NCI-H146 (cell line): ENCODE data around the gene TMEM260.
"Not testable (repeated sequence)": the region's sequence is repeated elsewhere in the genome, so short reads cannot be mapped to it uniquely, and the experiment has no call there.

ENCODE experiments used
- DNase-seq: peaks from one replicate; lab custom pipeline; 2025; lab: John Stamatoyannopoulos, UW

Gene TMEM260

DNA sequence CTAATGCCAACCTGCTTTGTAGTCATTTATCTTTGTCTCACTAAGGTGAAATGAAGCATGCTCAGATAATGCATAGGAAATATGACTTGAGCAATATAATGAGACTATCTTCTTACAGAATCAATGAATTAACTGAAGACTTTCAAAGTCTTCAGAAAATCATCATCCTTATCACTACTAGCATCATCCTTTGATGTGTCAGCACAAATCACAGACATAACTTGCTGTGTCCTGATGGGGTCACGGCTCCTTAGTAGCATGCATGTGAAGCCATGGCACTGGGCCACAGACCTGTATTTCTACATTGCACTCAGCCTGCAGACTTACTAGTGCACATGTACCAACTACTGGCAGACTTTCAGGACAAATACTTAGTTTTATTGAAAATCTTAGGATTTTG, 18.9 kb downstream of the TMEM260 start:
- no peak for DNase-seq

DNA sequence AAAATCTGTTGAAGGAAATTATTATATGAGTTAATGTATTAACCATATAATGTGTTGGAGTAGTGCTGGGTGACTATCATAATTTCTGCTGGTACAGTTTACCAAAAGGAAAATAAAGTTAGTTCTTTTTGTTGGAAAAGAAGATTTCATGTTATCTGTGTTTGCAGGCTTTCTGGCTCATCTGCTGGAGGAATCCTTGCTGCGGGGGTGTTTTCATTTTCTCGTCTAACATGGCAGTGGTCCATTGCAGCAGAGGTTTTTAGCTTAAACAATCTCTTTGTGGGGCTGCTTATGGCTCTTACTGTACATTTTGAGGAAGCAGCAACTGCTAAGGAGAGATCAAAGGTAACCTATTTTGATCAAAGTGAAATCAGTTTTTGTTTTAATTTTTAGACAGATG, 24.1 kb downstream of the TMEM260 start:
- no peak for DNase-seq

DNA sequence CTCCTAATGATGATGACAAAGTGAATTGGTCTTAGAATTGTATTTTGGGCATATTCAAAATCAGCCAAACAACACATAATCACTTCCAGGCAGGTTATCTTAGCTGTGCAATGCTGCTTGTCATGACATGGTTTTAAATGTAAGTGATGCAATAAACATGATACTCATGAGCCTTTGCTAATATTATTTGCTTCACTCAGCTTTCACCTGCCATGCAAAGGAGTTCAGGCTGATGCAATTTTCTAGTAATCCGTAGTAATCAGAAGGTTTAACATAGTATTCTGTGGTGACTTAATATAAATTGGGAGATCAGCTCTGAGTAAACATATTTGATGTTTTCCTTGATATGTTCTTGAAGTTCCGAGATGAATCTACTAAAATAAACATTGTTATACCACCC, 29.1 kb downstream of the TMEM260 start:
- DNase-seq = no peak

DNA sequence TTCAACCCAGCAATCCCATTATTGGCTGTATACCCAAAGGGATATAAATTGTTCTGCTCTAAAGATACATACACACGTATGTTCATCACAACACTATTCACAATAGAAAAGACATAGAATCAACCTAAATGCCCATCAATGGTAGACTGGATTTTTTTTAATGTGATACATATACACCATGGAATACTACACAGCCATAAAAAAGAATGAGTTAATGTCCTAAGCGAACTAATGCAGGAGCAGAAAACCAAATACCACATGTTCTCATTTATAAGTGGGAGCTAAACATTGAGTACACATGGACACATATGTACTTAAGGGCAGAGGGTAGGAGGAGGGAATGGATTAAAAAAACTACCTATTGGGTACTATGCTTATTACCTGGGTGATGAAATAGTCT, 32.1 kb downstream of the TMEM260 start:
- not testable (repeated sequence) for DNase-seq

DNA sequence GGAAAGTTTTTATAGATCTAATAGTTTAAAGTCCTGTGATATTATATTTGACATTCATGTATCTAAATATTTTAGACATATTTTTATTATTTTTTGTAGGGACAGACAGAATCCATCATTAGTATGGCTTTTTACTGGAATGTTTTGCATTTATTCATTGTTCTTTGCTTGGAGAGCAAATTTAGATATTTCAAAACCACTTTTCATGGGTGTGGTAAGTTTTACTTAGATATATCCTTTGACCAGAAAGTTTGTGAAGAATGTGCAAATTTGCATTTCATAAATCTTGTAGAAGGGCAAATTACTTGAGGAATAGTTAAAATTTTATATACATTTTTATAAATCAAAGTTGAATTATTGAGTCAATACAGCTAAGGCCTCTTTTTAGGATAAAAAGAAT, 37.5 kb downstream of the TMEM260 start:
- no peak for DNase-seq

DNA sequence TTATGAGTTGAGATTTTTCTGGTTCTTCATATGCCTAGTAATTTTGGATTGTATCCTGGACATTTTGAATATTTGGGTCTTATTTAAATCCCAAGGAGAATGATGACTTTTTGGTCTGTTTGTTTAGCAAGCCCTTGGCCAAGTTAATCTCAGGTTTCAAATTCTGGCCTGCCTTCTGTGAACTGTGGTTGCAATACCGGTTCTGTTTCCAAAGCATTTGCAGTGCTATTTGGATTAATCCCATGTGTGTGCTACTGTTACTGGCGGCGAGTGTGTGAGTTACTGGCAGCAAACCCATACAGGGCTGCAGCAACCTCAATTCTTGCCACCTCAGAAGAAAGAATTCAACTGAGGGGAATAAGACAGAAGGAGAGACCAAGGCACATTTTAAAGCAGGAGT, 51.1 kb downstream of the TMEM260 start:
- DNase-seq = no peak

DNA sequence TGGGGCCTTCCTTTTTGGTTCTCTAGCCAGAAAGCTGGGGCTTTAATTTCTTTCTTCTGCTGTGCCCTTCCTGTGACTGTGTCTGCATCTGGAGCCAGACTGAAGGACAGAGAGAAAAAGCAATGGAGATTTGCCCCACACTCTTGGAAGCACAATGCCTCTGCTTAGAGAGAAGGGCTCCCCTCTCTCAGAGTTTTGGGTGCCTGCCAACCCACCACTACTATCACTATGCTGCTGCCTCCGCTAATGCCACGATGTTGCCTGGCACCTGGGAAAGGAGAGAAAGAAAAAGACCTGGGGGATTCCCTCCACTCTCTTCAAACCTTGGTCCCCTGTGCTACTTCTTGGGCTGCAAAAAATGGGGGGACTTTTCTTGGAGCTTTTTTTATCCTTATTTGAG, 52.6 kb downstream of the TMEM260 start:
- DNase-seq = no peak

DNA sequence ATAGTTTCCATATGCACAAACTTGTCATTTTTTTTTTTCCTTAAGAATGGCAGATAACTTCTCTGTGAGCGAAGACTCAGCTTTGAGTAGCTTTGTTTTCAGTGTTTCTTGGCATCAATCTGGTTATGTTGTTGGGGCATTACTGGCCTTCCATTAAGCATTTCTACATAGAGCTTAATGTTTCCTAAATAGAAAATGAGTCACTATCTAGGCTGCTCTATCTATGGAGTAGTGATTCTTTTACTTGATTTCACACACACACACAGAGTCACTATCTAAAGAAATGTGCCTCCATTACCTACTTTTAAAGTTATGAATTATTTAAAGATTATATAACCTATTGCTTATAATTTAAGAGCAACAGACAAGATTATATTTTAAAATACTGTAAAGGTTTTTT, 53.9 kb downstream of the TMEM260 start:
- DNase-seq = no peak

DNA sequence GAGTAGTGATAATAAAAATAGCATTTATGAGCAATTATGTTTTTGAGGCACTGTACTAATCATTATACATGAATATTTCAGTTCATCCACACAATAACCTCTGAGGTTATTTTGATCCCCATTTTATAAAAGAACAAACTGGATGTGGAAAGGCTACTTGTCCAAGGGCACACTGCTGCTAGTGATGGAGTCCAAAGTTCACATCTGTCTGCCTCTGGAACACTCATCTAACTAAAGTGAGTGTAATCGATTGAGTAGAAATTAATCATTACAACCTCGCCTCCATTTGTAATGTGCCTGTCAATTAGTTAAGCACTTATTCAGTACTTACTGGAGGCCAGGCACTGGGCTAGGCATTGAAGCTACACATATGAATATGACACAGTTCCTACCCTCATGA, 55.4 kb downstream of the TMEM260 start:
- DNase-seq = no peak

DNA sequence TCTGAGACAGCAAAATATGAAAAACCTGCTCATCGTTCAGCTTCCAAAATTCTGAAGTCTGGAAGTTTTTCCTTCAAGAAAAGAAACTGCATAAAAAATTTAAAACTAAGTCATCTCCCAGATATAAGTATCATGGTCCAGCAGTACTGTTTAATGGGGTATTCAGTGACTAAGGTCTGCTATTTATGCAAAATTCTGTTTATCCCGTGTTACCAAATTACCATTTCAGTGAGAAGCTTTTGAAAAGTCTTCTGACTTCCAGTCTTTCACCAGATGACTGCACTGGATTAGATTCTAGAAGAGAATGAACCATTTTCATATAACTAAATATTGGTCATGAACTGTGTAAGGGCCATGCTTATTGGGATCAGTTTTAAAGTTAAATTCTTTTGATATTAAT, 67.9 kb downstream of the TMEM260 start:
- DNase-seq = no peak

DNA sequence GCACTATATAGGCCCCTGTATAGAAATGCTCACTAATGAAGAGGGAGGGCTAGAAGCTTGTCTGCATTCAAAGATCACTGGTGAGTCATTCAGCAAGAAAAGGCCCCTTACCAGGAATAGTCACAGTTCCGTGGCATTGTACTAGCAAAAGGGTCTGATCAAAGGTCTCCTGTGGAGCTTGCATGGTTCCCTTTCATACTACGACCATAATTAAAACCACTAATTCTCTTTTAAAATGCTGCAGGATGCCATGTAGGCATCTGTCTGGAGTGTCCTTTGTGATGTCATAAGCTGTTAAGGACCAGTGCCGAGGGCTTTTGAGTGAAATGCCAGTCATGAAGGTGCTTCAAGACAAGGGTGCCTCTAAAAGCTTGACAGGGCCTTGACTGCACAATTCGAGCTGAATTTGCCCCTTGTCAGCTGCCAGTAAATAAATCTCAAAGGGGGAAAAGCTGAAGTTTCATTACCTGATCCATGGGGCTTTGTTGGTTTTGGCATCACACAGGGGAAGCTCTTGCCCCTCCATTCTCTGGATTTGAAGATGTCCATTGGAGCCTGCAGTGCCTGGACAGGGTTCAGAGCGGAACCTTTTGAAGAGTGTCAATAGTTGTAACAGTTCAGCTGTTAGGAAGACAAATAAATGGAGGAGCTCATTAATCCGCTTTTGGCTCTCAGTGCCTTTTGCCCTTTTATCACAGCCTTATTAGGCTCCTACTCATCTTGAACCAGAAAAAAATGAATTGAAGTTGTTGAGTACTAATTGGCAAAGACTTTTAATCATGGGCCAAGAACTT, 69.1 kb downstream of the TMEM260 start:
- peak; percentile 72 for DNase-seq

DNA sequence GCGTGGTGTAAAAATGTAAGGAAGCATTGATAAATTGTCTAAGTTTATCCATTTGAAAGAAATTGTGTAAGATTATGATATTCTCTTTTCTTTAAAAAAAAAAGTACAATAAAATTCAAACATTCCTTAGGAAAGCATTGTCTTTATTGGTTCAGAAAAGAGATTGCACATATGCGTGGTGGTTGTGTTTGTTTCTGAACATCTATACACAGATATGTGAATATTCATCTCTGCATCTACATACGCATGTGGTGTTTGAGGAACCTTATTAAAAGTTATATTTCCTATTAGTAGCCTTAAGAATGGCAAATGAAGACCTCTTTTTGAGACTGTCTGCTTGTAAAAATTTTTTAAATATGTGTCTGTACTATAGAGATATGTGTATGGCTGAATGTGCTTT, 69.8 kb downstream of the TMEM260 start:
- DNase-seq = no peak

DNA sequence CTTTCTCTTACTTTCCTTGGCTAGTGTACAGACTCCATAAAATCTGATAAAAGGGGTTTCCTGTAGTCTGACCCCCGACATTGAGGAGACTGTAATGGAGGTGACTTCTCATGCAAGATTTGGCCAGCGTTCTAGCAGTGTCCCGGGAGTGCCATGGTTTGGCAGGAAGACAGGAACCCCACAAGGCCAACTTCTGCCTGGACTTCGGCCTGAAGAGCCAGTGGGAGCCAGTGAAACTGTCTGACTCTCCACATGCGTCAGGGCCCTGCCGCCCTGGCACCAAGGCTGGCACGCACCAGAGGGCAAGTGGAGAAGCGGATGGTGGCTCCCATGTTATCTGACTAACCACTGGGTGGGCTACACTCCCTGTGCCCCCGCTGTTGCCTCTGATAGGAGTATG, 70.5 kb downstream of the TMEM260 start:
- DNase-seq = no peak

DNA sequence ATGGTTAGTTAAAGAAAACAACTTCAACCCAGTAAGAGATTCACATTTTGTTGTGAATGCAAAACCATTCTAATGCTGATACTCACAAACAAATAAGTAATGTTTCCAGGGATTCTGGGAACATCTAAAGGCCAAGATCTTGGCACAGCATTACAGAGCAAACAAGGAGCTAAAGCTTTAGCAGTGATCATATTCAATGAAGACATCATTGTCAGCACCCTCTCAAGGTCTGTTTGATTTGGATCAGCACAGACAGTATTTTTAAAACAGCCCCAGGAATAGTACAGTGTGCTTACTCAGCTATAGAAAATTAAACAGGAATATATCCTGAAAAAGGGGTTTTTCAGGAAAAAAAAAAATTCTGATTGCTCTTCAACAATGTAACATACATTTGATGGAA, 71.4 kb downstream of the TMEM260 start:
- no peak for DNase-seq

DNA sequence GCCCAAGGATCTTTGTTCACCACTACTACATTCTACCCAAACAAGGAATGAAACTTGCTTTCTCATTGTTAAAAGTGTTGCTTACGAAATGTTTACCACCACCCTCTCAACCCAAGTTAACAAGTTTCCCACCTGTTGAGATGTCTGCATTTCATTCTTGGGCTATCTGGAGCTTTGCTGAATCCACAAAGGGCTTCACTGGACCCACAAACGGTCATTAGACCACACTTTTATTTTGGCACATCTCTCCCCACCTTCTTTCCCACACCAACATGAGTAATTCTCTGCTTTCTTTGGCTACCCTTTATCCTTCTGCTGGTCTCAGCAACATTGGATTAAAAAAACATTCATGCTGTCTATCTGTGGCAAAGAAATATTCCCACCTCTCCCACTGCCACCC, 78.0 kb downstream of the TMEM260 start:
- DNase-seq = no peak

DNA sequence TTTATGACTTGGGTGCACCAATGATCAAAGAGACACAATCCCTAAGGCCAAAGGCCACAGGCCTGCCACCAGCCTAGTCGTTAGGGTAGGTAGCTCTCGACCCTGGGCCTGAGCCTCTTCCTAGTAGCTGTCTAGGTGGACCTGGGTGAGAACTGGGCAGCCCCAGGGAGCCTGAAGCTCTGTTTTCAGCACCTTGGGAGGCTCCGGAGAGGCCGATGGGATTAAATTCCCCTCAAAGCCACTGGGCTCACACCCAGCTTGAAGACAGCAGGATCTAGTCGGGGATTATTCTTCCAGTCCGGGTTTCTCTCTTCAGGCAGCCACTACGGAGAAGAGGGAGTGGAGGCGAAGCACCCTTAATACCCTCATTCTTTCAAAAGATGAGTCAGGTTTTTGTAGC, 79.8 kb downstream of the TMEM260 start:
- DNase-seq = no peak

DNA sequence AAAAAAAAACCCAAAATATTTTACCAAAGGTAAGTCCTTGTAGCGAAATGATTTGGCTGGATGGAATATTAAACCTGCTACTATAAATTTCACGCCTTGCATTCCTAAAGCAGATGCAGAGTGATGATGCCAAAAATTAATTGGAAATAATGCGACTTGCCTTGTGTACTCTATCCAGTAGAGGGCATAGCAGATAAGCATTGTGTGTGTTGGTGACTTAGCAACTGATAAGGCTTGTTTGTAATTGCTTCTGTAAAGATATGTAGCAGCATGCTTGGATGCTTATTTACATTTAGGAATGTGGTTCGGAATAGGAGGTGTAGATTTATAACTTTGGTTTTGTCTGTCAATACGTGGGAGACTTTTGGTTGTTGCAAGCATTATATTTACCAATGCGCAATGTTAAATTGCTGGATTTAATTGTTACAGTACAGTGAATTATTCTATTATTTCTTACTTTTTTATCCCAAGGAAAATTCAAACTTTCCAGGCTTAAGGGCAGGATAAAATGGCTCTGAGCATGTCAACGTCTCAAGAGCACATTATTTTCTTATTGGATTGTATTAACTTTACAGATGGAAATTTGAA, 80.5 kb downstream of the TMEM260 start:
- DNase-seq = peak; percentile 57

DNA sequence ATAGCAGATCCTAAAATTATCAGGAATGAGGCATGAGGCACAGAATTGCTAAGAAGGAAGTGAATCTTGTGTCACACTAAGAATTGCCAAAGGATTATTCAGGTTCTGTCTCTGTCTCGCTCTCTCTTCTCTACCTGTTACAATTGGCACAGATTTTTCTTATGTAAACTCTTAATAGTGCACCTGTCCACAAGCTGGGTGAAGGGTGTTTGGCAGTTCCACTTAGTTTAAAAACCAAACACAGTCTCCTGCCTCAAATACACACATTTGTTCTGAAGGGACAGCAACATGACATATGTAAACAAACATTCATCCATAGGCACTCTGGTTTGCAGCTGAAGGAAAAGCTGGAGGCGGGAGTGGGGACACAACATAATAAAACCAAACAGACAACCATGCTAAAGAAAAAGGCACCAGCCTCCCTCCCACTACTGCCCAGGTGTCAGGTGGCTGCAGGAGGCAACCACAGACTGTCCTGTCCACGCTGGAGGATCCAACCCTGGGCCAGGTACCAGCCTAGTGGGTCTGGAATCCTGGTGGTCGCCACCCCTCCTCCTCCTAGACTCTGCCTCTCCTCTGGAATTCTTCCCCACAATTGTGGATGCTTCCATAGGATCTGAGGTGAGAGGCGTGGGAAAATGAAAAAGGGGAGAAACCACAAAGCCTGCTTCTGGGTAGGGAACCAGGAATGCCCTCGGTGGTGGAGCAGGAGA, 81.2 kb downstream of the TMEM260 start:
- peak; percentile 39 for DNase-seq

DNA sequence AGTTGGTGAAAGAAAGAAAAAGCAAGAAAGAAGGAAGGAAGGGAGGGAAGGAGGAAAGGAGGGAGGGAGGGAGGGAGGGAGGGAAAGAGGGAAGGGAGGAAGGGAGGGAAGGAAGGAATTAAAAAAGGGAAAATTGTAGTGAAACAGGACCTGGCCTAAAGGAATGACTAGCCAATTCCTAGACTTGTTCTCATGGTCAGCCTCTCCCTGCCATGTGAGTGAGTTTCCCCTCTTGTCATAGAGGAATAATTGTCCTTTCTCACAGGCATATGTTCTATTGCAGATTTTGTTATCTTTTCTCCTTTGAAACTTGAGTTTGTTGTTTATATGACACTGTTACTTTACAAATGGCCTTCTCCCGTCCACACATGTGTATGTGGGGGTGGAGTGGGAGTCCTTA, 81.9 kb downstream of the TMEM260 start:
- DNase-seq = no peak

DNA sequence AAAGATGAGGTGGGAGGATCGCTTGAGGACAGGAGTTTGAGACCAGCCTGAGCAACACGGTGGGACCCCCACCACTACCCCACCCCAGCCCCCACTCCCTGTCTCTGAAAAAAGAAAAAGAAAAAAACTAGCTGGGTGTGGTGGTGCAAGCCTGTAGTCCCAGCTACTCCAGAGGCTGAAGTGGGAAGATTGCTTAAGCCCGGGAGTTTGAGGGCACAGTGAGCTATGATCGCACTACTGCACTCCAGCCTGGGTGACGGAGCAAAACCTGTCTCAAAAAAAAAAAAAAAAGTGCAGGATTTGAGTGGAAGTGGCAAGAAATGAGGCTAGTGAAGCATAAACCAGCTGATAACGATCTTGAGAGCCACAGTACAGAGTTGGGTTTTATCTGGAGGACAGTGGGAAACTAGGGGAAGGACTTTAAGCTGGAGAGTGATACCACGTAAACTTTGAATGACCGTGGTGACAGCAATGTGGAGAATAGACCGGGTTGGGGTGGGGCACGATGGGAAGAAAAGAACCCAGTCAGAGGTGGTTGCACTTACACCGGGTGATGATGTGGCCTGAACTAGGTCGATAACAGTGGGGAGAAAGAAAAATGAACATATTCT, 85.3 kb downstream of the TMEM260 start:
- DNase-seq = no peak

DNA sequence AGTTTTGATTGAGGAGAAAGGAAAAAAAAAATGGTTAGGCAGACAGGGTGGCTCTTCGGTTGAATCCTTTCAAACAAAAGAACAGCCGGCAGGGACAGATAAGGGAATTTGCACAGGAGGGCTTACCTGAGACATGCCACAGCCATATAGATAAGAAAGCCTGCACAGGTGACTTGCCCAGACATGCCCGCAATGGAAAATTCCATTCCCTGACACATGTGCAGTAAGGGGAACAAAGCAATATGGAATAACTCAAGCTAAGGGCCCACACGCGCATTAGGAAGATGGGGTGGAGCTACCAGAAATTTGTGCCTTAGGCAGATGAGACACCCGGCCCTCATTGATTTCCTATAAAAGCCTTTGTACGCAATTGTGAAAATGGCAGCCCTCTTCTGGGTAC, 86.7 kb downstream of the TMEM260 start:
- DNase-seq = peak; percentile 97

DNA sequence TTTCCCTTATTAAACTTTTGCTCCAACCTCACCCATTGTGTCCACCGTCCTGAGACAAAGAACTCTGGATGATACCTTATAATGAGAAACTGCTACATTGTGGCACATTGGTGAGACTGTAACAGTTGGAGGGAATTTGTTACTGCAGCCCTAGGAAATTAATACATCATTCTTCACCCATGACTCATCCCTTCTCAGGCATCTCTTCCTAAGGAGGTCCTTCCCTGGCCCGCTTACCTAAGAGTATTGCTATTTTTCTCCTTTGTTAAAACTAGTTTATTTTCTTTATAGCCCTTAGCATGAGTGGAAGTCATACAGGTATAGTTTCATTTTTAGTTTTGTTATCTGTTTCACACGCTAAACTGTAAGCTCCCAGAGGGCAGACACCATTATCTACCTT, 87.1 kb downstream of the TMEM260 start:
- DNase-seq = no peak

DNA sequence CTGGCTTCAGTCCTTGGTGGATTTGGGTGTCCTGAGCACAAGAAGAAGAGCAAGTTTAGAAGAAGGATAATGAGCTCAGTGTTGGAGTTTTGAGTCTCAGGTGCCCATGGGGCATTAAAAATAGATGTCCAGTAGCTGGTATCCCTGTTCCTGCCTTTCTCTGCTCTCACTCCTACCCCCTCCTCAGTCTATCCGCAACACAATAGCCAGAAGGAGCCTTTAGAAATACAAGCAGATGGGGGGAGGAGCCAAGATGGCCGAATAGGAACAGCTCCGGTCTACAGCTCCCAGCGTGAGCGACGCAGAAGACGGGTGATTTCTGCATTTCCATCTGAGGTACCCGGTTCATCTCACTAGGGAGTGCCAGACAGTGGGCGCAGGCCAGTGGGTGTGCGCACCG, 87.7 kb downstream of the TMEM260 start:
- DNase-seq = not testable (repeated sequence)
